AG08396 (cell line): ENCODE measurements around the gene NPAS3.

Experiments
- DNase-seq: peaks from one replicate; pipeline ENCODE4 v3.0.0; 2012; ENCODE audit warnings: low spot score, mixed read lengths

NPAS3 gene

GRCh38 chr14:33332497-33332896 is 393.8 kb downstream of the NPAS3 start:
- DNase-seq, result no peak

- DNase-seq, result no peak
Measured at GRCh38 chr14:33335366-33335765, 396.7 kb downstream of the NPAS3 start.

GRCh38 chr14:33342299-33342974 is 403.8 kb downstream of the NPAS3 start:
- no peak for DNase-seq

GRCh38 chr14:33343016-33343415 is 404.3 kb downstream of the NPAS3 start:
- DNase-seq, result no peak

GRCh38 chr14:33347796-33348195 is 409.1 kb downstream of the NPAS3 start:
- no peak for DNase-seq

GRCh38 chr14:33348510-33348909 is 409.8 kb downstream of the NPAS3 start:
- DNase-seq, result no peak

- no peak for DNase-seq
Measured at GRCh38 chr14:33349871-33350270, 411.2 kb downstream of the NPAS3 start.

- DNase-seq, result no peak
Measured at GRCh38 chr14:33350366-33350990, 411.8 kb downstream of the NPAS3 start.

- DNase-seq, result no peak
Measured at GRCh38 chr14:33352821-33353220, 414.1 kb downstream of the NPAS3 start.

- no peak for DNase-seq
Measured at GRCh38 chr14:33356181-33356580, 417.5 kb downstream of the NPAS3 start.

GRCh38 chr14:33357225-33358010 is 418.7 kb downstream of the NPAS3 start:
- no peak for DNase-seq

- DNase-seq, result no peak
Measured at GRCh38 chr14:33359288-33359881, 420.7 kb downstream of the NPAS3 start.

GRCh38 chr14:33362934-33363333 is 424.3 kb downstream of the NPAS3 start:
- DNase-seq, result no peak

GRCh38 chr14:33363682-33364081 is 425.0 kb downstream of the NPAS3 start:
- no peak for DNase-seq

- no peak for DNase-seq
Measured at GRCh38 chr14:33364466-33364865, 425.8 kb downstream of the NPAS3 start.

GRCh38 chr14:33369041-33369440 is 430.4 kb downstream of the NPAS3 start:
- DNase-seq, result no peak

- DNase-seq, result no peak
Measured at GRCh38 chr14:33369972-33370371, 431.3 kb downstream of the NPAS3 start.

- no peak for DNase-seq
Measured at GRCh38 chr14:33370426-33370825, 431.7 kb downstream of the NPAS3 start.

- no peak for DNase-seq
Measured at GRCh38 chr14:33375196-33375595, 436.5 kb downstream of the NPAS3 start.

- no peak for DNase-seq
Measured at GRCh38 chr14:33375786-33376185, 437.1 kb downstream of the NPAS3 start.

GRCh38 chr14:33376510-33376909 is 437.8 kb downstream of the NPAS3 start:
- DNase-seq, result no peak

GRCh38 chr14:33377596-33378390 is 439.1 kb downstream of the NPAS3 start:
- DNase-seq, result no peak
